ENCODE results near the gene AUTS2.

AUTS2 gene

DNA sequence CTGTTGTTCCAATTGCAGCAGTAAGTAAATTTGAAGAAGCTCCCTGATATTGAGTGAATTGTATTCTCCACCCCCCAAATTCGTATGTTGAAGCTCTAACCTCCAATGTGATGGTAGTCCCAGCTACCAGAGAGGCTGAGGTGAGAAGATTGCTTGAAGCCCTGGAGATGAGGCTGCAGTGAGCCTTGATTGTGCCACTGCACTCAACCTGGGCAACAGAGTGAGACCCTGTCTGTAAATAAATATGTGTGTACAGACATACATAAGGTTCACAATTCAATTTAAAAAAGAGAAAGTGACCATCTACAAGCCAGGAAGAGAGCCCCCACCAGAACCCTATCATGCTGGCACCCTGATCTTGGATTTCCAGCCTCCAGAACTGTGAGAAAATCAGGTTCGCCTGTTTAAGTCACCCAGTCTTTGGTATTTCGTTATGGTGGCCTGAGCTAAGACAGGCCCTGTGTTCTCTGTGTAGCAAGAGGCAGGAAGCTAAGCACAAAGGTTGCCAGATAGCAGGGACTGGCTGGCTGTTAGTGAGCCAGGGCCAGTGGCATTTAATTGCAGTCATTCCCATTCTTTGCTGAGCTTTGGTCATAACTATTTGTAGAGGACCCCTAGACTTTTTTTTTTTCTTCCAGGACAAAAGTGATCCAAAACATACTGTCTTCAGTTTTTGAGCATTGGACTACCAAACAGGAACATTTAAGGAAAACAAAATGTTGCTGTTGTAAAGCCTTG, 45.6 kb downstream of the AUTS2 start:
- TF ChIP-seq PAX5 (IDR thresholded peaks at IDR 0.05; ENCODE audit: insufficient read depth, low read length, severe bottlenecking) (no peak), TAF1 (IDR thresholded peaks at IDR 0.05; ENCODE audit: low read depth, low read length) (no peak), POLR2A (IDR thresholded peaks at IDR 0.05; ENCODE audit: low read depth, low read length) (no peak), SPI1 (IDR thresholded peaks at IDR 0.05; ENCODE audit: low read depth, low read length) (no peak), POU2F2 (IDR thresholded peaks at IDR 0.05; ENCODE audit: low read depth, low read length) (no peak), POLR2AphosphoS5 (IDR thresholded peaks at IDR 0.05; ENCODE audit: low read depth, low read length) (no peak)
- DNase-seq (ENCODE audit: insufficient read length, low spot score) = no peak
- no peak for FAIRE-seq

DNA sequence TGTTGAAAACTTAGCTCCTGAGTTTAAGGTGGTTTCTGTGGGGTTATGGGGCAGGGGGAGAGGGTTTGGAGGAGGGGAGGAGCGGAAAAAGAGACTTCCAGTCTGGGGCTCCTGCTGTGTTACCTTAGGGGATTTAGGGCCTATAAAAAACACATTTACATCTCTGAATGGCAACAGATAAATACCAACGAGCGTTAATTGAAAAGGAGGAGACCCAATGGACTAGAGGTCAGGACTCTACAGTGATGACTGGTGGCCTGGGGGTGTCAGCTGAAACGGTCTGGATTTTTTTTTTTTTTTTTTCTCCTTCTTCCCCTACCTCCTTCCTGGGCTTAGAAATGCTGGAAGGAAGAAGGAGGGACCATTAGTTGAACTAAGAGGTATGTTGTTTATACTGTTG, 47.4 kb downstream of the AUTS2 start:
- FAIRE-seq (no peak), DNase-seq (ENCODE audit: insufficient read length, low spot score) (no peak)

DNA sequence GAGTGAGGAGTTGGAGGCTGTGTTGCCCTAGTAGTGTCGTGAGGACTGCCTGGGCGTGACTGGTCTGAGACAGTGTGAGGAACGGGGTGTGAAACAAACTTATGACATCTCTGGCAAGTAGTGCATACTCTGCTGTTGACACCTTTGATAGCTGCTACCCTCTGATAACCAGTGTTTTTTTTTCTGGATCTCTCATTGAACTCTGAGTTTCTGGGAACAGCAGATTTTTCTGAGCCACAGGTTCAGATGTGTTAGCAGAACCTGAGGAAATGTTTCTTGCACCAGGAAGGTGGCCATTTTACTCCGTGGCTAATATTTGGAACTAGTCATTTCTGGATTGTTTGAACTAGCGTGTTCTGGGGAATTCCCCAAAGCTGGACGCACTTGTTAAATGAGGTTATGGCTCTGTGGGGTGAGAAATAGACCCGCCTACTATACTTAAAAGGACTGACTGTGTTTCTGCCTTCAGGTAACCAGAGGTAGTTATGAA, 52.9 kb downstream of the AUTS2 start:
- TF ChIP-seq SPI1 (IDR thresholded peaks at IDR 0.05; ENCODE audit: low read depth, low read length) = 0 out of 2 replicates have a peak, but pooled peaks have one; percentile 5
- TF ChIP-seq TAF1 (IDR thresholded peaks at IDR 0.05; ENCODE audit: low read depth, low read length) = peak; percentile 21; the same call in 1 of the 2 replicates
- TF ChIP-seq PAX5 (IDR thresholded peaks at IDR 0.05; ENCODE audit: insufficient read depth, low read length, severe bottlenecking) = no peak
- DNase-seq (ENCODE audit: insufficient read length, low spot score) = peak; percentile 35
- peak; percentile 96 for FAIRE-seq

More for the DNA sequence above, 47.4 kb downstream of the AUTS2 start:
- no peak for TF ChIP-seq POLR2A (IDR thresholded peaks at IDR 0.05; ENCODE audit: low read depth, low read length)

DNA sequence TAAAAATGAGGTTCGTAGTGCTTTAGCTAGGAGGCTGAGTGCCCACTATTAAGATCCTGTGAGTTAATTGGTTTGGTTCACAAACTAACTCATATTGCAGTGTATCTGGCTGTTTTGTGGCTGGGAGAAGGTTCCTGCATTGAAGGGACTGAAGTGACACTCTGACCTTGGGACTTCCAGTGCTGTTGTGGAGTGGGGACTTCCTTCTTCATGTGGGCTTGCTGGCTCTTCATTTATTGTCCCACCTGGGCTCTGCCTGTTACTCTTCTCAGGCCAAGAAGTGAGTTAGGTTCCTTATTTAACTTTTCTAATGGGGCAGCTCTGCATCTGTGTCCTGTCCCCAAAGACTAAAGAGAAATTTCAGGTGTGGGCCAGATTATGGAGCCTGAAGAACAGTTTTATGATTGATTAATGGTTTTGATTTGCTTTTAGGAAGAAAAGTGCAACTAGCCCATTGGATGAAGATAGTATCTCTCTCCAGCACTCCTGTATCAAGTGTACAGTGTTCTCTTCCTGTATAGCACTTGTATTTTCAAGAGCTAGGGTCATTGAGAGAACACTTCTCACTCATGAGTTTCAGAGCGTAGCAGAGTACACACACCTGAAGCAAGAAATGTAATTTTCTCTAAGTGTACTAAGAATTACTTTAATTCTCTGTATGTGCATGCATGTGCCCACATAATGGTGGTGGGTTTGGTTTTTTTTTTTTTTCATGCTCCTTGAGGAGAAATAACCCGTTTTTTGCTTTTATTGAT, 54.8 kb downstream of the AUTS2 start:
- TF ChIP-seq POLR2A (IDR thresholded peaks at IDR 0.05; ENCODE audit: low read depth, low read length) (no peak), PAX5 (IDR thresholded peaks at IDR 0.05; ENCODE audit: insufficient read depth, low read length, severe bottlenecking) (no peak), POLR2AphosphoS5 (IDR thresholded peaks at IDR 0.05; ENCODE audit: low read depth, low read length) (no peak), TAF1 (IDR thresholded peaks at IDR 0.05; ENCODE audit: low read depth, low read length) (no peak)
- FAIRE-seq (peak; percentile 63), DNase-seq (ENCODE audit: insufficient read length, low spot score) (no peak)

DNA sequence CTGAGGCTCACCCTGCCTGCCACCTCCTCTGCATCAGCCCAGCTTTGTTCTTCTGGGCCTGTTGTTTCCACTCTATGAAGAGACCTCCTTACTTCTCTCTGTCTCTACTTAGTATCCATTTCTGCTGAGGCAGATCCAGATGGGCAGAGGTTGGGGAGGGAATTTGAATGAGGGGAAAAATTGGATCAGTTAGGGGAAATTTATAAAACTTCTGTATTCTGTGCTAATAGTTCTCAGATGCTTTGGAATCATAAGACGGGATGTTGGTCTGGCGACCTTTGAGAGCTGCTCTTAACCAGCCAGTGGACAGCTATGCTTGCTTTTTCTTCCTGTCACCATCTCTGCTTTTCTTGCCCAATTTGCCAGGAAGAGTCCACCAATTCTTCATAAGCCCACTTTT, 55.5 kb downstream of the AUTS2 start:
- FAIRE-seq = no peak
- TF ChIP-seq PAX5 (IDR thresholded peaks at IDR 0.05; ENCODE audit: insufficient read depth, low read length, severe bottlenecking) (no peak), POLR2A (IDR thresholded peaks at IDR 0.05; ENCODE audit: low read depth, low read length) (no peak), TAF1 (IDR thresholded peaks at IDR 0.05; ENCODE audit: low read depth, low read length) (no peak), POLR2AphosphoS5 (IDR thresholded peaks at IDR 0.05; ENCODE audit: low read depth, low read length) (no peak), POU2F2 (IDR thresholded peaks at IDR 0.05; ENCODE audit: low read depth, low read length) (no peak), SPI1 (IDR thresholded peaks at IDR 0.05; ENCODE audit: low read depth, low read length) (no peak)
- DNase-seq (ENCODE audit: insufficient read length, low spot score) = no peak

DNA sequence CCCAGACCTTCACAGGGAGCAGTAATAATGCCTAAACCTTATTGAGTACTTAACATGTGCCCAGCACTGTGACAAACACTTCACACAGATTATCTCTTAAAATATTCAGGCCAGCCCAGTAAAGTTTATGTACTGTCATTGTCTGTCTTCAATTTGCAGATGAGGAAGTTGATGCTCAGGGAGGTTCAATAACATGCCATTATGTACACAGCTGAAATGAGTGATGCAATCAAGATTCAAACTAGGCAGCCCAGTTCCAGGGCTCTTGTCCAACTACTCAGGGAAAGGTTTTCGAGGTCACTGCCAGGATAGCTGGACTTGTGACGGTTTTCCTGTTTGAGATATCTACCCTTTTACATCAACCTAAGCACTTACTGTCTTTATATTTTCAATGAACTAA, 56.1 kb downstream of the AUTS2 start:
- FAIRE-seq (peak; percentile 86), DNase-seq (ENCODE audit: insufficient read length, low spot score) (no peak)

DNA sequence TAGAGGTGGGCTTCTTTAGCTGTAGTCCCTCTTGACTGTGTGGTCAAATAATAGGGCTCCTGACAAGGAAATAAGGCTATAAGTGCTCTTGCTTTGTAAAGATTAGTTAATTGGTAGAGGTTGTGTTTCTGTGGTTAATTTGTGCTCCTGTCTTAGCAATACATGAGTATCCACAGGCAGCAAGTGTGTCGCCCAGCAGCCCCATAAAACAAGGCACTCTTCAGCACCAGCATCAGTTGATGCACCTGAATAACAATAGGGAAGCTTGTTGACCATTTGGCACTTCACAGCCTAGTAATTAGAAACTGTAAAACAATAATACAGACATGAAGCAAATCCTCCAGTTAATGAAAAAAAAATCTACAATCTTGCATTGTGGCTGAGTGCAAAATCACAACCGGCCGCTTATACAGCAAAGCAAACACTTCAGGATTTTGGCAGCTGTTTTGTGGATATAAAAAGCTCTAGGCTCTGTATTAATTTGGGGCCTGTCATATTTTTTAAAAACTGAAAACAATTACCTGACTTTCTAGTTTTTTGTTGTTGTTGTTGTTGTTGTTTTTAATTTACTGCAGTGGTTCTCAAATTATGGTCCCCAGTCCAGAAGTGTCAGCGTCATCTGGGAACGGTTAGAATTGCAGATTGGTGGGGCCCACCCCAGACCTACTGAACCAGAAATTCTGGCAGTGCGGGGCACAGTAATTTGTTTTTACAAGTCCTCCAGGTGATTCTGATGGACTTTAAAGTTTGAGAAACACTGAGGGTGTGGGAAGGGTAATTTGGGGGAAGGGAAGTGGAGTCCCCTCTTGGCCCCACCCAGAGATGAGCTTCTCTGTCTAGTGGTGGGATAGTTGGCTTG, 56.8 kb downstream of the AUTS2 start:
- DNase-seq (ENCODE audit: insufficient read length, low spot score) (no peak), FAIRE-seq (peak; percentile 82)
- TF ChIP-seq TAF1 (IDR thresholded peaks at IDR 0.05; ENCODE audit: low read depth, low read length) (no peak), PAX5 (IDR thresholded peaks at IDR 0.05; ENCODE audit: insufficient read depth, low read length, severe bottlenecking) (no peak), POU2F2 (IDR thresholded peaks at IDR 0.05; ENCODE audit: low read depth, low read length) (no peak), POLR2A (IDR thresholded peaks at IDR 0.05; ENCODE audit: low read depth, low read length) (no peak), SPI1 (IDR thresholded peaks at IDR 0.05; ENCODE audit: low read depth, low read length) (no peak), POLR2AphosphoS5 (IDR thresholded peaks at IDR 0.05; ENCODE audit: low read depth, low read length) (no peak)

More for the DNA sequence above, 56.1 kb downstream of the AUTS2 start:
- no peak for TF ChIP-seq SPI1 (IDR thresholded peaks at IDR 0.05; ENCODE audit: low read depth, low read length)
- TF ChIP-seq POLR2AphosphoS5 (IDR thresholded peaks at IDR 0.05; ENCODE audit: low read depth, low read length) = no peak

DNA sequence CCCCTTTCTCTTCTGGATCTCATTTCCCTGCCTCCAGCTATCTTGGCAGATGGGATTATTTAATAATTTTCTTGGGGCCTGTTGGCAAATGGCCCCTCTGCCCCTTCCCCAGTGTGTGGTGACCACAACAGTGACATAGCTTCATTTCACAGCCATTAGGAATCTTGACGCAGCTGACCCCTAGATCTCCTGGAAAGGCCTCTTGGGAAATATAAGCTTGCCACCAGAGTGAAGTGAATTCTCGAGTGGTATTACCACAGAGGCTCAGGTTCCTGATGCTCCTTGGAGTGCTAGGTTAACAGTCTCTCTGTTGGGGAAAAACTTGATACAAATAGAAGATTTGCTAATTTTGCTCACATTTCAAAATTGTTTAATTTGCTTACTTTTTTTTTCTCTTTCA, 57.8 kb downstream of the AUTS2 start:
- no peak for FAIRE-seq
- TF ChIP-seq TAF1 (IDR thresholded peaks at IDR 0.05; ENCODE audit: low read depth, low read length) (no peak), SPI1 (IDR thresholded peaks at IDR 0.05; ENCODE audit: low read depth, low read length) (no peak), POLR2A (IDR thresholded peaks at IDR 0.05; ENCODE audit: low read depth, low read length) (no peak), POLR2AphosphoS5 (IDR thresholded peaks at IDR 0.05; ENCODE audit: low read depth, low read length) (no peak), POU2F2 (IDR thresholded peaks at IDR 0.05; ENCODE audit: low read depth, low read length) (no peak), PAX5 (IDR thresholded peaks at IDR 0.05; ENCODE audit: insufficient read depth, low read length, severe bottlenecking) (no peak)
- no peak for DNase-seq (ENCODE audit: insufficient read length, low spot score)

DNA sequence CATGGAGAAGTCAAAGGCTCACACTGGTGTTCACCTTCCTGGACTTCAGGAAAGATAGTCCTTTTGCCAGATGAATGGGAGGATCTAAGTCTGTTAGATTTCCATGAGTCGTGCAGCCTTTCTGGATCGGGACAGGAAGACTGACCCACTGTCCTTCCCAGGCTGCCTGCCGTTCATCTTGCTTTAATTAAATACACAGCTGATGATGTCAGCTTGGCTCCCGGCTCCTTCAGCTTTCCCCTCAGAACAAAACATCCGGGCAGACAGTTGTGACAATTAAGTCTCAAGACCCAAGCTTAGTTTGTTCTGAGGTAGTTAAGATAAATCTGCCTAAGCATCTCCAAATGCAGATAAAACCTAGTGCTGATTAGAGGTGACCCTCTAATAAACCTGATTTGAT, 58.6 kb downstream of the AUTS2 start:
- DNase-seq (ENCODE audit: insufficient read length, low spot score) = no peak
- no peak for FAIRE-seq
- TF ChIP-seq SPI1 (IDR thresholded peaks at IDR 0.05; ENCODE audit: low read depth, low read length) = no peak
- no peak for TF ChIP-seq POLR2AphosphoS5 (IDR thresholded peaks at IDR 0.05; ENCODE audit: low read depth, low read length)

Data from GM12891 (cell line).